ENCODE measurements around the gene ERLIN1. TPM values are rescaled to one million over a fixed set of nuclear protein-coding genes. Genes with fewer than 3 reads are reported as not detected.

Gene ERLIN1
- total RNA-seq, 2 donors from 2014 or later: 9.3 to 21.2 TPM

DNA sequence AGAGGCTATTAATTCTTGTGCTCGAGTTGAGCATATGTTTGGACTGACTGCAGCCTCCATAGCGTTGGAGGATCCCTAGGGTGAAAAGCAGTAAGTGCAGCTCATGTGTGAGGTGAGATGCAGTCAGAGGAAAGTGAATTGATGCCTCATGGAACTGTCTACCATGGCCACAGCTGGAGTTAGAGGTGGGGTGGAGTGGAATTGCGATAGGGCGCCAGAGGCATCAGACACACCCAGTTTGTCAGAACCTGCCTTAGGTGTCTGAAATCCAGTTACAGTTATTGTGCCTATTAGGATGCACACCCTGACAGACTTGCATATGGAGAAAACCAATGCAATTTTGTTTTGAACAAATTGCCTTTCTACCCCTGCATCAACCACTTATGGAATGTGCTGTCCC lies 39.4 kb downstream of the ERLIN1 start:
- Histone ChIP-seq H3K9me3 (no peaks in the 10 kb centered on the region), H3K4me1 (ENCODE audit: control insufficient read depth in 1 of 2, low read depth in 2 of 2) (no peaks in the 10 kb centered on the region), H3K27ac (no peak overlapping the region), H3K36me3 (peaks cover 6% of the 10 kb centered on the region), H3K4me3 (no peak overlapping the region), H3K27me3 (replicated peaks; ENCODE audit: insufficient read depth) (no peaks in the 10 kb centered on the region)
- TF ChIP-seq, protein P1, sequence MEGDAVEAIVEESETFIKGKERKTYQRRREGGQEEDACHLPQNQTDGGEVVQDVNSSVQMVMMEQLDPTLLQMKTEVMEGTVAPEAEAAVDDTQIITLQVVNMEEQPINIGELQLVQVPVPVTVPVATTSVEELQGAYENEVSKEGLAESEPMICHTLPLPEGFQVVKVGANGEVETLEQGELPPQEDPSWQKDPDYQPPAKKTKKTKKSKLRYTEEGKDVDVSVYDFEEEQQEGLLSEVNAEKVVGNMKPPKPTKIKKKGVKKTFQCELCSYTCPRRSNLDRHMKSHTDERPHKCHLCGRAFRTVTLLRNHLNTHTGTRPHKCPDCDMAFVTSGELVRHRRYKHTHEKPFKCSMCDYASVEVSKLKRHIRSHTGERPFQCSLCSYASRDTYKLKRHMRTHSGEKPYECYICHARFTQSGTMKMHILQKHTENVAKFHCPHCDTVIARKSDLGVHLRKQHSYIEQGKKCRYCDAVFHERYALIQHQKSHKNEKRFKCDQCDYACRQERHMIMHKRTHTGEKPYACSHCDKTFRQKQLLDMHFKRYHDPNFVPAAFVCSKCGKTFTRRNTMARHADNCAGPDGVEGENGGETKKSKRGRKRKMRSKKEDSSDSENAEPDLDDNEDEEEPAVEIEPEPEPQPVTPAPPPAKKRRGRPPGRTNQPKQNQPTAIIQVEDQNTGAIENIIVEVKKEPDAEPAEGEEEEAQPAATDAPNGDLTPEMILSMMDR (IDR thresholded peaks at IDR 0.05): no peak
- DNase-seq (ENCODE audit: low spot score): no peak
- ATAC-seq (ENCODE audit: insufficient number of reproducible peaks, low FRiP score, low read depth): no peak

DNA sequence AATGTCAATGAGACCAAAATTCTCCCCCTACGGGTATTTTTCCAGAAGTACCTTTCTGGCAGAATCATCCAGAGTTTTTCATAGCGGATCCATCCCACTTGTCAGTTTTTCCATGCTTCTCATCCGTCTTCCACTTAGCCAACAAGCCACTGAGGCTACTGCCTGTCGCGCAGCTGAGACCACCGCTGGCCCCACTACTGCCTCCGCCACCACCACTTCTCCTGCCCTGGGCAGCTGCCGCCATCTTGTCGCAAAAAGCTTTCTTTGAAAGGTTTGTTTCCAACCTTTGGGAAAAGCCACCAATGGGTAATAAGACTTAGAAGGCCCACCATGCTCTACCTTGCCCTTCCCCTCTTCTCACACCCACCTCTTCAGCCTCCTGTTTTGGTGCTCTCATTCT lies 42.1 kb downstream of the ERLIN1 start:
- no peak overlapping the region for H3K27ac ChIP-seq
- H3K4me3 ChIP-seq: no peak overlapping the region
- no peaks in the 10 kb centered on the region for H3K4me1 ChIP-seq (ENCODE audit: control insufficient read depth in 1 of 2, low read depth in 2 of 2)
- TF ChIP-seq, protein P1 (IDR thresholded peaks at IDR 0.05): no peak
- no peak for DNase-seq (ENCODE audit: low spot score)
- no peaks in the 10 kb centered on the region for H3K27me3 ChIP-seq (replicated peaks; ENCODE audit: insufficient read depth)
- ATAC-seq (ENCODE audit: insufficient number of reproducible peaks, low FRiP score, low read depth): no peak
- H3K36me3 ChIP-seq: no peaks in the 10 kb centered on the region
- H3K9me3 ChIP-seq: no peaks in the 10 kb centered on the region

DNA sequence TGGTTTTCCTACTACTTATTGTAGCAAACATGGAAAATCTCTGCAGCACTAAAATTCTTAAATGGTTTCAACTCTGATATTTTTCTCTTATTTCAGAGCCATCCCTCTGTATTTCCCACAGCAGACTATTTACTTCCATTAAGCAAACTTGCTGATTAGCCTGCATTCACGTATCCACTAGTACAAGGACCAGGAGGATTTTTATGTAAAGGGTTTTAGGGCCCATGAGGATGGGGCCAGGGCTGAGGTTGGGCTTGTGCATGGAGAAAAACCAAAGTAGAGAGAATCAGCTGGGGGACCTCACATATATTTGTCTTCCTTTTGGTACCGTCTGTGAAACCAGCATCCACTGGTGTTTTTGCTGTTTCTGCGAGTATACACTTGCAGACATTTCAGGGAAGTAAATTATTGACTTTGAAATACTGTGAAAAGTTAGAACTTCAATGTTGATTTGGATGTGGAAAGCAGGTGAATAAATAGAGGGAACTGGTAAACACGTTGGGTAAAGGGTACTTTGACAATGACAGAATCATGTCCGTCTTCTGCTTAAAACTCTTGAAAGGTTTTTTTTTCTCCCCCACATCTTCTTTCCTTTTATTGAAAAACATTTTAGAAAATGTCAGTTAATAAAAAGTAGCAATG lies 44.3 kb downstream of the ERLIN1 start:
- DNase-seq (ENCODE audit: low spot score) (no peak), ATAC-seq (ENCODE audit: insufficient number of reproducible peaks, low FRiP score, low read depth) (no peak)
- no peaks in the 10 kb centered on the region for H3K36me3 ChIP-seq
- H3K4me3 ChIP-seq: no peak overlapping the region
- H3K4me1 ChIP-seq (ENCODE audit: control insufficient read depth in 1 of 2, low read depth in 2 of 2): no peaks in the 10 kb centered on the region
- TF ChIP-seq, protein P1 (IDR thresholded peaks at IDR 0.05): no peak
- no peaks in the 10 kb centered on the region for H3K27me3 ChIP-seq (replicated peaks; ENCODE audit: insufficient read depth)
- no peak overlapping the region for H3K27ac ChIP-seq
- H3K9me3 ChIP-seq: no peaks in the 10 kb centered on the region

DNA sequence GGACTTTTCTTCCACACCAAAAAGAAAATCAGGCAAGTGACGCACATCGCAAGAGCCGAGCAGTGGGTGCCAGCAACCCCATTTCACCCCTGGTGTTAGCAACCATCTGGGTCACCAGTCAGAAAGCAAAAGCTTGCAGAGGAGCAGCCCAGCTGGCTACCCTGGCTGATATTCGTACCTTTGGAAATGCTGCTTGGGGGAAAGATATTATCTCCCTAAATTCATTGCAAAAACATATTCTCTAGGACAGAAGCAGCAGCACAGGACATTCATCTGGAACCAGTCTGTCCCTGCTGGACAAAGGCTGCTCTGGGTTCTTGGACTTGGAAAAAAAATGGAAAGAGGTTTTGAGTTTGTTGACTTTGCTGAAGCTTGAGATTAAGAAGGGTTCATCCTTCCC lies 45.8 kb downstream of the ERLIN1 start:
- no peaks in the 10 kb centered on the region for H3K36me3 ChIP-seq
- ATAC-seq (ENCODE audit: insufficient number of reproducible peaks, low FRiP score, low read depth): no peak
- DNase-seq (ENCODE audit: low spot score): no peak
- no peaks in the 10 kb centered on the region for H3K27me3 ChIP-seq (replicated peaks; ENCODE audit: insufficient read depth)
- no peak overlapping the region for H3K4me3 ChIP-seq
- TF ChIP-seq, protein P1 (IDR thresholded peaks at IDR 0.05): no peak
- H3K9me3 ChIP-seq: no peaks in the 10 kb centered on the region
- no peak overlapping the region for H3K27ac ChIP-seq
- no peaks in the 10 kb centered on the region for H3K4me1 ChIP-seq (ENCODE audit: control insufficient read depth in 1 of 2, low read depth in 2 of 2)

DNA sequence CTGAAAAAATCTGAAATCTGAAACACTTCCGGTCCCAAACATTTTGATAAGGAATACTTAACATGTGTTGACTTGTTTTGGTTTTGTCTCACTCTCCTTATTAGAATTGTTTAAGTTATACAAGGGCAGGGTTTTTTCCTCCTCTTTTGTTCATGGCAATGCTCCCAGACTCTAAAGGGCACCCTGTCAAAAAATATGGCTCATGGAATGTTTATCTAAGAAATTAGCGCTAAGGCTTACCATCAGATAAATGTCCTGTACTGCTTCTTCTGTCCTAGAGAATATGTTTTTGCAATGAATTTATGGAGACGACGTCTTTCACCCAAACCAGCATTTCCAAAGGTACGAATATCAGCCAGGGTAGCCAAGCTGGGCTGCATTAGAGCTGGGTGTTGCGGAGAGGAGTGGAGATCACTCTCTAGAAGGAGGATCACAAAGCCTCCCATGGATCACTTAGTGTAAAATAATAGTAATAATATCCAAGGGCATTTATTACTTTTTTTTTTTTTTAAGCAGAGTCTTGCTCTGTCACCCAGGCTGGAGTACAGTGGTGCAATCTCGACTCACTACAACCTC lies 46.8 kb downstream of the ERLIN1 start:
- Histone ChIP-seq H3K9me3 (no peaks in the 10 kb centered on the region), H3K4me1 (ENCODE audit: control insufficient read depth in 1 of 2, low read depth in 2 of 2) (no peaks in the 10 kb centered on the region), H3K27me3 (replicated peaks; ENCODE audit: insufficient read depth) (no peaks in the 10 kb centered on the region), H3K4me3 (no peak overlapping the region), H3K27ac (no peak overlapping the region), H3K36me3 (no peaks in the 10 kb centered on the region)
- no peak for ATAC-seq (ENCODE audit: insufficient number of reproducible peaks, low FRiP score, low read depth)
- TF ChIP-seq, protein P1 (IDR thresholded peaks at IDR 0.05): no peak
- no peak for DNase-seq (ENCODE audit: low spot score)
